ENCODE results near the gene IZUMO3.
"Not testable (repeated sequence)": the region's sequence is repeated elsewhere in the genome, so short reads cannot be mapped to it uniquely, and the experiment has no call there.

IZUMO3 gene

GRCh38 chr9:24545847-24546522 is at the start of gene IZUMO3:
Gene IZUMO3 (minus strand): TSS chr9:24545897. CDS start chr9:24545649, 248 bp downstream.
- DNase-seq (ENCODE audit: low read depth): no peak

- no peak for DNase-seq (ENCODE audit: low read depth)
These were observed 48.6 kb upstream of the IZUMO3 start for GRCh38 chr9:24594234-24594850.

- no peak for DNase-seq (ENCODE audit: low read depth)
These were observed 44.7 kb upstream of the IZUMO3 start for GRCh38 chr9:24590432-24590831.

GRCh38 chr9:24587883-24588282 is 42.2 kb upstream of the IZUMO3 start:
- DNase-seq (ENCODE audit: low read depth): no peak

- DNase-seq (ENCODE audit: low read depth): no peak
These were observed 36.7 kb upstream of the IZUMO3 start for GRCh38 chr9:24582146-24583126.

- not testable (repeated sequence) for DNase-seq (ENCODE audit: low read depth)
These were observed 34.3 kb upstream of the IZUMO3 start for GRCh38 chr9:24580005-24580404.

GRCh38 chr9:24572406-24572805 is 26.7 kb upstream of the IZUMO3 start:
- DNase-seq (ENCODE audit: low read depth): no peak

- no peak for DNase-seq (ENCODE audit: low read depth)
These were observed 16.3 kb upstream of the IZUMO3 start for GRCh38 chr9:24561957-24562356.

- no peak for DNase-seq (ENCODE audit: low read depth)
These were observed 7.5 kb upstream of the IZUMO3 start for GRCh38 chr9:24553183-24553552.

- no peak for DNase-seq (ENCODE audit: low read depth)
These were observed 7.0 kb upstream of the IZUMO3 start for GRCh38 chr9:24552526-24553182.

GRCh38 chr9:24545285-24545684 is 412 bp downstream of the IZUMO3 start:
- no peak for DNase-seq (ENCODE audit: low read depth)

GRCh38 chr9:24518545-24518944 is 27.2 kb downstream of the IZUMO3 start:
- no peak for DNase-seq (ENCODE audit: low read depth)

- DNase-seq (ENCODE audit: low read depth): no peak
These were observed 29.2 kb downstream of the IZUMO3 start for GRCh38 chr9:24516463-24516862.

GRCh38 chr9:24509850-24510249 is 35.8 kb downstream of the IZUMO3 start:
- DNase-seq (ENCODE audit: low read depth): no peak

GRCh38 chr9:24504521-24504920 is 41.2 kb downstream of the IZUMO3 start:
- DNase-seq (ENCODE audit: low read depth): no peak

GRCh38 chr9:24502206-24502937 is 43.3 kb downstream of the IZUMO3 start:
- DNase-seq (ENCODE audit: low read depth): no peak

- DNase-seq (ENCODE audit: low read depth): no peak
These were observed 44.9 kb downstream of the IZUMO3 start for GRCh38 chr9:24500761-24501160.

- DNase-seq (ENCODE audit: low read depth): no peak
These were observed 47.1 kb downstream of the IZUMO3 start for GRCh38 chr9:24498632-24499031.

GRCh38 chr9:24497671-24498070 is 48.0 kb downstream of the IZUMO3 start:
- no peak for DNase-seq (ENCODE audit: low read depth)

Measured in fibroblast of gingiva (primary cell).